ENCODE data around the gene PPP1R14C.
"Not testable (repeated sequence)": the region's sequence is repeated elsewhere in the genome, so short reads cannot be mapped to it uniquely, and the experiment has no call there.

The PPP1R14C gene

DNA sequence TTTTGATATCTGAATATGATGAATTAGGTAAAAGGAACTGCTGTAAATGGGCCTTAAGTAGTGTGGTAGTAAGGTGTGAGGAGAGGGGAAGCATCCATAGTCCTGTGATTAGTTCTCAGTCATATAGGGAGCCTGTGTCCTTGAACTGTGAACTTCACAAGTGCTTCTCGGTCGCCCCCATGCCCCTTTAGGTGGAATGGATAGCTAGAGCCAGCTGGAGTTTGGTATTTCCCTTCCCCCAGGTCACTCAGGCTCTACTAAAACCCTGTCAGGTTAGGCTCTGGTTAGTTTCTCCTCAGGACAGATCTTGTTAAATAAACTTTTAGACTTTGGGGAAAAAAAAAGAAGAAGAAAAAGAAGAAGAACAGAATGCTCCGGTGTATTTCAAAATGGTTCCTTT lies 82.0 kb downstream of the PPP1R14C start:
- no peak for DNase-seq

DNA sequence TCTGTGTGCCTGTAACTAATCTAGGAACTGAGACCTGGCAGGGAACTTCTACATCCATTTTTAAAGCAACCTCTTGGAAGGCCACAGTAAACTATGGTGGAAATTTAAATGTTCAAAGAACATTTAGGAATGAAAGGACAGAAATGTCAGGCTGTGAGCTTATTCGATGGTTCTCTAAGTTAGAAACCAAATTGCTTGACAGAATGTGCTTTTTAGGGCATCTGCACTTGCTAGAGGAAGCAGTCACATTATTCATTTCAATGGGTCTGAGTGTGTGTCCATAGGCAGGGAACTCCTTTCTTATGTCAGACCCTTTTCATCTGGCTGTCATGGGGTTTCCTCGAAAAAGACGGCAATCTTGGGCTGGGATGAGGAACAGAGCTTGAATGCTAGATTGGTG lies 84.4 kb downstream of the PPP1R14C start:
- DNase-seq: no peak

DNA sequence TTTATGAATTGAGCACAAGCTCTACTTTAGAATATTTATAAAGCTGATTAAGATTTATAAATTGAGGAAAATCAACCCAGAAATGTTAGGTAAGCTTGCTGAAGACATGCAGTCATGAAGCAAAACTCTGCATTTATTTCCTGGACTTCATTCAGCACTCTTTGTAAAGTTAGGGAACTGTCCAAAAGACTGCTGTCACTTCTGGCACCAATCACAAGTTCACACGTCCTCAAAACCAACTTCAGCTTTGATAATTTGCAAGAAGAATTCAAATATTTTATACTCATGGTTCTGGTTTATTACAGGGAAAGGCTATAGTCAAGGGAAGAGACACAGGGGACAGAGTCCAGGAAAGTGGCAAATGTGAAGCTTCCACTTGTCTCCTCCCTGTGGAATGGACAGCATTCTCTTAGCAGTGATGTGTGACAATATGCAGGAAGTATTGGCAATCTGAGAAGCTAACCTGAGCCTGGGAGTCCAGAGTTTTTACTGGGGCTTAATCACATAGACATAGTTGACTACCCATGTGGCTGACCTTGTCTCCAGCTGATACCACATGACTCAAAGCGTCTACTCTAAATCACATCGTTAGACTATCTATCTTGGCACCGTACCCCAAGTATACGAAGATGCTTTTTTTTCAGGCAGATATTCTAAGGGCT lies 85.4 kb downstream of the PPP1R14C start:
- no peak for DNase-seq

DNA sequence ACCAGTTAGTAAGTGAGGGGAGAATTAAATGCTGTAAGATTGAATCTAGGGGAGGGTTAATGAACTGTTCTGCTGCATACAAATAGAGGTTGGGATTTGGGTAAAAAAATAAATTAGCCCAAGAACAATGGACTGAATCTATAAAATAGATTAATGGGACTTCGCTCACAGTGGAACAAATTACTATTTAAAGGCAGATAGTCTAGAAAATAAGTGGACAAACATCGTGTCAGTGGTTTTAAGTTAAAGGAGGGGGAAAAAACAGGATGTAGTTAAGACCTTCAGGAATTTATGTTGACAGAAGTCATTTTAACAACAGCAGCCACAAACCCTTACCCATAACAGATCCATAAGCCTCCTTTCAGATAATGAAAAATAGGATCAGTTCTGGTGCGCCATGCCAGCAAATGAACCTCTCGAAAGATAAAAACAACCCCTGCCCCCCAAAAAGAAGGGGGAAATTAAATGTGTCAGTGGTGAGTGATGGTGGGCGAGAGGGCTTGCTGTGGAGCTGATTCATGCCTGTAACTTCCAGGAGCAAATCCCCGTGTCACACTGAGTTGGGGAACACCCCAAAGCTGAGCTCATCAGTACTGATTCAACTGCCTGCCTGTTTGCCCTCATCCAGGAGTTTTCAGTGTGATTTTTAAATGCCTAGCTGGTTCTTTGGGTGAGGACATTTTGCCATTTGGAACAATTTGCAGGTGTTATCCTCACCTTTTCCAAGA lies 86.8 kb downstream of the PPP1R14C start:
- DNase-seq: no peak

DNA sequence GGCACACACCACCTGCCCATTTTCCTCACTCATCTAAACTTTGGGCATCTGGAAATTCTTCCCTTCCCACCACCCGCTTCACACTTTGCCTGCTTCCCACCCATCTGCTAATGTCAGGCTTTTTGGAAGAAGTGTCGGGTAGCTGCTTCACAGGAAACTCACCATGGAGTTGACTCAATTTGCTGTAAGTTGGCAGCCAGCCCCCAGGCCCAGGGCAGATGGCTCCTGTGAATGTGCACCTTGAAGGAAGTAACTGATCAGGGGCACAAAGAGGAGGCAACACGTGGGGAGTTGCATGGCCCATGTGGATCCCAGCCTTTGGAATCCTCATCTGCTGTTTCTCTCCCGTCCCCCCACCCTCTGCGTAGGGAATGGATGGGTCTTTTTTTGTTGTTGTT lies 87.3 kb downstream of the PPP1R14C start:
- DNase-seq: no peak

DNA sequence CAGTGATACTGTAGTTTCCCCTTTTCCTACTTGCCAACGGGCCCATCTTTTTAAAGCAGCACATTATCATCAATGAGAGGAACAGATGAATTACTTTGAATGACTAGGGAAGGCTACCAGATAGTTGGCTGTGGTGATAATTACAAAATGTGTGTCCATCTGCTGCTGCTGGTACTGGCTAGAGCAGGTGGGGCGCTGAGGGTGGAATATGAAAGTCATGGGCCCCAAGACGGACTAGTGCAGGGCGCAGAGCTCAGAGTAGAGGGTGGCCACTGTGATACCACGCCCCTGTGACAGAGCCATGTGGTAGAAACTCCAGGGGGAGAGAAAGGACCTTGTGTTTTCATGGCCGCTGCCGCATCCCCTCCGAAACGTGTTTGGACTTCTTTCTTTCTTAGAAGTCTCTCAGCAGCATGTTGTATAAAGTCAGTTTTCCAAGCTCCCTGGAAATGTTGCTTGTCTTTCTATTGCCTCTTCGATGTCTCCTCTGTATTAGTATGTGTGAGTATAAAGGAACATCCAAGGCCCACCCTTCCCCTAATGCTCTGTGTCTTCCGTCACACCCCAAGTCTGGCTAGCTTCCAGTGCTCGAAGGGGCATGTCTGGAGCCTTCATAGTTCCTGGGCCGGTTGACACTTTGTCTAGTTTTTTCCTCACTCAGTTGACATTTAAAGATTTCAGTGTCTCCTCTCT lies 88.1 kb downstream of the PPP1R14C start:
- no peak for DNase-seq

DNA sequence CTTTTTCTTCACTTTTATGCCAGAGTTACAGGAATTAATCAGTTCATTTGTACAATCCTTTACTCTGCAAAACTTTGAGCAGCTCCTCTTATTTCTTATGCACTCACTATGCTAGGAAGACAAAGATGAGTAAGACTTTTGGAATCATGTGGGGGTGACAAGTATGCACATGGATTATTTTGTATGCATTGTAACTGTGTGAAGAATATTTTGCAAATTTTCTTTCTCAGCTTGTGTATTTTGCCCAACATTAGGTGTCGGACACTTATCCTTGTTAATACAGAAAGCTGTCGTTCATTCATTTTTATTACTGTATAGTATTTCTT lies 88.6 kb downstream of the PPP1R14C start:
- no peak for DNase-seq

DNA sequence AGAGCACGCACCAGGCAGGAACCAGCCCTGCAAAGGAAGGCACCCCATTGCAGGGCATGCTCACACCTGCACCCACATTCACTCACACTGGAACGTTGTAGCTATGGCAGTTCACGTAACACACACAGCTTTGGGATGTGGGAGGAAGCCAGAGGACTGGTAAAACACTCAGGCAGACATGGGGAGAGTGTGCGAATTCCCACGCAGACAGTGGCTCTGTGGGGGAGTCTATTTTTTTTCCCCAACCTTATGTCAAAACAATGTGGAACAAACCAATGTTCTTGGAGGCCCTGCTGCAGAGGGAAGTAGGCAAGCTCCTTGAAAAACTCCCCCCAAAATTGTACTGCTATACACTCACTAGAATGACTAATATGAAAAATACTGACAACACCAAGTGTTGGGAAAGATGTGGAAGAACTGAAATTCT lies 91.0 kb downstream of the PPP1R14C start:
- no peak for DNase-seq

DNA sequence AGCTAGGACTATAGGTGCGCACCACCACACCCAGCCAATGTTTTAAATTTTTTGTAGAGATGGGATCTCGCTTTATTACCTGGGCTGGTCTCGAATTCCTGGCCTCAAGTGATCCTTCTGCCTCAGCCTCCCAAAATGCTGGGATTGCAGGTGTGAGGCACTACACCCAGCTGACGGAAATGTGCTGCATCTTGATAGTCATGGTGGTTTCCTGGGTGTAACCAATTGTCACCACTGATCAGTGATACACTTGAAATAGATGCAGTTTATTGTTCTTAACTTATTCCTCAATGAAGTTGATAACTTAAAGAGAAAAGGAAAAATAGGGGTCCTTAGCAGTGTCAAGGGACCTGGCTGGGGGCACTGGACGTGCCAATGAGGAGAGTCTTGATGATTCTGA lies 92.4 kb downstream of the PPP1R14C start:
- DNase-seq: no peak

DNA sequence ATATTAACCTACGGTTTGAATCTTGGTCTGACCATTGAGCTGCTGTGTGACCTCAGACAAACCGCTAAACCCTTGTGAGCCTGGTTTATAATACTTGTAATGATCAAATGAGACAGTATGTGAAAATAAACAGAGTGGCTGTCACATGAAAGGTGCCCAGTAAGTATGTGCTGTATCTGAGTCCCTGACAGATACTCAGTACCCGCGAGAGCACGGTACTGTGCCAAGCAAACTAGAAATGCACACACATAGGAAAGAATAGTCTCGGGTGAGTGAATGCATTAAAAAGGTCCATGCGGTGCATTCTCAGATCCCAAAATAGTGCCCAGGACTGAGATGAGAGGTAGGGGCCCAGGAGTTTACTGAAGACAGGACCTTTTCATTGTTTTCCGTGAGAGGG lies 93.3 kb downstream of the PPP1R14C start:
- DNase-seq: no peak

DNA sequence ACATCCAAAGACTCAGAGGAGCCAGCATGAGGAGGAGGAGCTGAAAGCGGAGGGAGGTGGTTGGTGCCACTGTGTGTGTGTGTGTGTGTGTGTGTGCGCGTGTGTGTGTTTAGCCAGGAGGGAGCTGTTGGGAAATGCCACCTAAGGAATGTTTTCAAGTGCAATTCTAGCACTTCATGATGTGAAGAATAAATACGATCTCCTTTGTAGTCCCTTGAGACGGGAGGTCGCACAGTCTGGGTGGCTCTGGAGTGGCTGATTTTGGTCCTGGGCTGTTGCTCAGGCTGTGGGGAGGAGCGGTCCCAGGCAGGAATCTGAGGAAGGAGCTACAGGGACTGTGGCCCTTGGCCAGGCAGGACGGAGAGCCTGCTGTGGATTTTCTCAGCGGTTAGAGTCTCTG lies 93.7 kb downstream of the PPP1R14C start:
- DNase-seq: no peak

DNA sequence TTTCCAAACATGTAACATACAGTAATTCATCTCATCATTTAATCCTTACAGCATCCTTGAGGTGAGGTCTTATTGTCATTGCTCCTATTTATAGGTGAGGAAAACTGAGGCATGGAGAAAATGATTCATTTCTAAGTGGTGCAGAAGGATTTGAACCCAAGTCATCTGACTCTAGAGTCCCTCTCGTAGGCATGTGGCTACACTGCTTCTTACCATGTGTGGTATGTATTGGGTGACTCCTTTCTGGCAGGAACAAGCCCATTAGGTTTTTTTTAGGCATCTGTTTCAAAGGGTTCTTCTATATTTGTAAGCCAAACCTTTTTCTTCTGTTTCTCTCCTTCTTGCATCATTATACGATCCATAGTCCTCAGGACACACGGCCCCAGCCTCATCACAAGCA lies 94.8 kb downstream of the PPP1R14C start:
- DNase-seq: no peak

DNA sequence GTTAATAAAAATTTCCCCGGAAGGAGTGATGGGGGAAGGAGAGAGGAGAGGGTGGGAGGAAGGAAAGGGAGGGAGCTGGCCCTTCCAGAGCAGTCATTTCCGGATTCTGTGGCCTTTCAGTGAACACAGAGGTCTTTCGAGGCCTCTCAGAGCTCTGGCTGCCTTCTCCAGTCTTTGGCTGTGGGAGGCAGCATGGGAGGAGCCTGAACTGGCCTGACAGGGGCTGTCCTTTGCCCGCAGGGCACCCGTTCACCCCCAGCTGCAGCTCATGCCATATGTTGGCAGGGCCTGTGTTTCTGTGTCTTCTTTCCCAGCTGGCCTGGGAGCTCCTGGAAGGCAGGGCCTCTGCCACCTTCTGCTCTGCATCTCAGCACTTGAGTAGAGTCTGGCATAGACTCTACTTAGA lies 95.5 kb downstream of the PPP1R14C start:
- no peak for DNase-seq

DNA sequence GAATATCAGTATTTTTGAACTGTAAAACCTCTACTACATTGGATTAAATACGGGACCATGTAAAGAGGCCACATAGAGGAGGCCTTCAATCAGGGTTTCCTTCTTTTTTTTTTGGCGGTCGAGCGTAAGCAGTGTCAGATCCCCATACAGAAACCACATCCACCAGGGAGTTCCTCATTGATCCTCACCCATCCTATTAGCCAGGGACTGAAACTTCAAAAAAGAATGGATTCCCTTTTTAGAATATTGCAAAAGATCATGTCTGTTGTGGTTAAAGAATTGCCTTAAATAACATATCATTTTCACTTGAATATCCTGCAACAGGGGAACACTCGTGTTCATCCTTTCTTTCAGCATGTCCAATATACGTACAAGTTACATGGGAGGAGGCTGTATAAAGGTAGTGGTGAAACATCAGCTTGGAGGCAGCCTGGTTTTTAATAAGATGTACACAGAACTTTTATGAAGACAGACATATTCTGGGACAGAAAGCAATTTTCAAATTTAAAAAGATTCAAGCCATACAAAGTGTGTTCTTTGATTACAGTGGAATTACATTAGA lies 96.1 kb downstream of the PPP1R14C start:
- DNase-seq: no peak

DNA sequence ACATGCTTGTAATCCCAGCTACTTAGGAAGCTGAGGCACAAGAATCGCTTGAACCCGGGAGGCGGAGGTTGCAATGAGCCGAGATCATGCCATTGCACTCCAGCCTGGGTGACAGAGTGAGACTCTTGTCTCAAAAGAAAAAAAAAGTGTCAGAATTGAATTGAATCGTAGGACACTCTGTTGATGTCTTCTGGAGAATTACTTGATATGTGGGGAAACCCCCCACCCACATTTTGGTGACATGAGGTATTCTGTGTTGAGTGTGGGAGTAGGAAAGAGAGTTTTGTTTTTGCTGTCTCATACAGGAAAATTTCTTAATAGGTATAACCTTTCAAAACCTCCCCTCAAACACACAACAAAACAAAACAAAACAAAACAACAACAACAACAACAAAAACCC lies 98.9 kb downstream of the PPP1R14C start:
- DNase-seq: not testable (repeated sequence)

DNA sequence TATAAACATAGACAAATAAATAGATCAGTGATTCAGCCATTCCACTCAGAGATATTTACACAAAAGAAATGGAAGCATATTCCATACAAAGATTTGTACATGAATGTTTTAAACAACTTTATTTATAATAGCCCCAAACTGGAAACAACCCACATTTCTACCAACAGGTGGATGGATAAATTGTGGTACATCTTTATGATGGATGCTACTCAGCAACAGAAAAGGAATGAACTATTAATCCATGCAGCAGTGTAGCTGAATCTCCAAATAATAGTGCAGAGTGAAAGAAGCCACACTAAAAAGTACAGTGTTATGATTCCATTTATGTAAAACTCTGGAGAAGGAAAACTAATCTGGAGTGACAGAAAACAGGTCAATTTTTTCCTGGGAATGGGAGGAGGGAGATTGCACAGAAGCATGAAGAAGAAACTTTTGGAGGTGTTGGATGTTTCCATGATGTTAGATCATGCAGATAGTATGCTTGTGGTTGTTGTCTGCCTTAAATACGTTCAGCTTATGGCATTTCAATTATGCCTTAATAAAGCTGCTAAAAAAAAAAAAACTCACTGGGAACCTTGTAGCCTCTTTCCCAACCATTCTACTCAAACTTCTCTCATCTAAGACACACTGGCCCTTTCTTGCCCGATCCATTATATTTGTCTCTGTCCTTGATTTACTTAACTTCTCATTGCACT lies 100.9 kb downstream of the PPP1R14C start:
- no peak for DNase-seq

DNA sequence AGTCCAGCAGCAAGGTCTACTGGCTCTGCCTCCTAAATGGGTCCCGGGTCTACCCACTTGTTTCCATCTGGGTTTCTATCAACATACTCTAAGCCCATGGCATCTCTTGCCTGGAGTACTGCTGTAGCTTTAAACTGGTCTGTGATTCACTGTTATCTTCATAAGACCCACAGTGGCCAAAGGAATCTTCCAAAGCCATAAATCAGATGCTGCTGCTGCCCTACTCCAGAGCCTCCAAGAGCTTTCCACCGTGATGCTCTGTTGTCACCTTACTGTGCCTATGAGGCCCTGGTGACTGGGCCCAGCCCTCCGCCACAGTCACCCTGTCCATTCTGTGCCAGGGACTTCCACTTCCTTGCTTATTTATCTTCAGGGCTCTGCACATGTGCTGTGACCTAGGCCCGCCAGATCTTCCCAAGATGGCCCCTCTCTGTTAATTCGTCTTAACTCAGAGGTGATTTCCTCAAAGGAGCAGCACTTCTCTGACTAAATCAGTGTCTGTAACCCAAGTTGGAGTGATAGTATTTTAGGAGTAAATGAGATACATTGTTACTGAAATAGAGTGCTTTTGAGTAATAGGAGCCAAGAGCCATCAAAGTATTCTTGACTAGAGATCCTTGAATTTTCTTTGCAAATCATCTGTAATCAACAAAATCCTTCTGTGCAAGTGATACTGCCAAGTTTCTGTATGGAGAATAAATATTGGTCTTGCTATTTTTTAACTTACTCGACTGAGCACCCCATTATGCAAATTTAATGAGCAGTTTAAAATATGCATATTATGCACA lies 102.5 kb downstream of the PPP1R14C start:
- no peak for DNase-seq

DNA sequence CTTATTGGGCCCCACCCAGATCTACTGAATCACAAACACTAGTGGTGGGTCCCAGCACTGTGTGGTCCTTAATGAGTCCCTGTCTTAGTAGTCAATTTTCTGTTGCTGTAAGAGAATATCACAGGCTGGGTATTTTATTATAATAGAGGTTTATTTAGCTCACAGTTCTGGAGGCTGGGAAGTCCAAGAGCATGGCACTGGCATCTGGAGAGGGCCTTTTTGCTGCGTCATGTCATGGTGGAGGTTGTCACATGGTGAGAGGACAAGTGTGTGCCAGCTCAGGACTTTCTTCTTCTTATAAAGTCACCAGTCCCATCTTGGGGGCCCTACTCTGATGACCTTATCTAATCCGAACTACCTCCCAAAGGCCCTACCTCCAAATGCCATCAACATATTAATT lies 105.0 kb downstream of the PPP1R14C start:
- DNase-seq: no peak

DNA sequence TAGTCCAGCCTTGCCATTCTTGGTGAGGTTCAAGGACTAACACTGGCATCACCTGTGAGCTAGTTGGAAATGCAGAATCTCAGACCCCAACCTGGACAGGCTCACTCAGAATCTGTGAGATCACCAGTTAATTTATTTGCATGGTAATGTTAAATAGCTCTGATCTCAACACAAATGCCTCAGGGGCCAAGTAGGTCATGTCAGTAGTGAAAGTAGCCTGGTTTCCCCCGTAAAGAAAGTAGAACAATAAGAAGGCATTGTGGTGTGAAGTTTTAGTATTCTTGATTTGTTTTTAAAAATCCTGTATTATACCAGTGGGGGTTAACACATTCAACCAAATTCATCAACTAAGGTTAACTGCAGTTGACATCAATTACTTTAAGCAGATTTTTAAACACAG lies 105.5 kb downstream of the PPP1R14C start:
- no peak for DNase-seq

DNA sequence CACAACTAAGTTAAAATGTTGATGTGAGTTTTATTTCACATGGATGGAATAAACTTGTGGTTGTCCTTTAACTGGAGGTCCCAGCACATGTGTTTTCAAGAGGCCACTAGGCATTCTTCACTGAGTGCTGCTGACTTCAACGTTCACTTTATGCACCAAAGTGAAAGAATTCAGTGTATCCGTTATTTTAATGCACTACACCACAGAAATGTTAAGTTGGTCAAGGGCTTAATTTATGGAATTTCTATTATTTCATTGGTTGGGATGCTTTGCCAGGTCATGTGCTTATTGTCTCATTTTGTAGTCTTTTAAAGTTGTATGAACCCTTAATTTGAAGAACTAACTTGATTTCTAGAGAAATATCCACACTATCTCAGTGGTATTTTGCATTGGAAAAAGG lies 106.4 kb downstream of the PPP1R14C start:
- DNase-seq: no peak

DNA sequence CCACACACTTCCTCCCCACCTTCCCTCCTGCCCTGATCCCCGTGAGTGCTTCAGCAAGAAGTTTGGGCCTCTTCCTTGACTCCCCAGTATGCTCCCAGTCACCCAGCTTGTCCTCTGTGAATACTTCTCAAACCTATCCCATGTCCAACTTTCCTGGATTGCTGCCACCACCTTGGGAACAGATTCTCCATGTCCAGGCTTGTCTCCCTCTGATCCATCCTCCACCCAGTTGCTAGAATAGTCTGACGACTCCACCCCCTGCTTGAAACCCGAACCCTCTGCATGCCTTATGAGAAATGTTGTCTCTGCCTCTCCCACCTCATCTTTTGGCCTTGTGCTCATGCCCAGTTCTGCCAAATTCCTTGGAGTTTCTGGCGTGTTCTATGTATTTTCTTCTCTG lies 108.0 kb downstream of the PPP1R14C start:
- DNase-seq: no peak

DNA sequence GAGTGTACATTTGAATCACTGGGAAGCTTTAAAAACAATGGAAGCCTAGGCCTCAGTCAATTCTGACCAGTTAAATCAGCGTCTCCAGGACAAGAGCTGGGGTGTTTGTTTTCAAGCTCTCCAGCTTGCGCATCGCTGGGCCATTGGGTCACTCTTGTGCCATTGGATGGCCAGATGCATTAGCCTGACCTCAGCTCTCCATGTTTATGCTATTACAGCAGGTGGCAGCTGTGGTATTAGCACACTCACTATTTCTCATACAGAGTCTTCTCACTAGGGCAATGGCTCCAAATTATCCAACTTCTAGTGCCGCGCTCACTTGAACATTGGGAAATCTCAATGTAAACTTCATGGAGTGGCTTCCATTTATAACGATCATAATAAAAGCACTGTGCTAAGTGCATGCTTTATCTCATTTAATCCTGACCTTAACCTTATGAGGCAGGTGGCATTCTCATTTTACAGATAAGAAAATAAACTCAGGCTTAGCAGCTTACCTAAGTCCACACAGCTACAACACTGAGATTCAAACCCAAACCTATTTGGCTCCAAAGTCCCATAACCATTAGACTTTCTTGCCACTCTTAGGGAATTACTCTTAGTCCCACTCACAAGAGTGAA lies 108.8 kb downstream of the PPP1R14C start:
- no peak for DNase-seq

Measured in activated T-cell treated with anti-CD3 and anti-CD28 coated beads, Interleukin-2, amount 50 U/mL, for 1 hour (primary cell).